Measurements from ENCODE around the gene LASP1NB.
"Not testable (repeated sequence)": the region's sequence is repeated elsewhere in the genome, so short reads cannot be mapped to it uniquely, and the experiment has no call there.

LASP1NB gene

GRCh38 chr17:38918916-38919315 lies 6.5 kb upstream of the LASP1NB start:
- no peak for DNase-seq

DNA sequence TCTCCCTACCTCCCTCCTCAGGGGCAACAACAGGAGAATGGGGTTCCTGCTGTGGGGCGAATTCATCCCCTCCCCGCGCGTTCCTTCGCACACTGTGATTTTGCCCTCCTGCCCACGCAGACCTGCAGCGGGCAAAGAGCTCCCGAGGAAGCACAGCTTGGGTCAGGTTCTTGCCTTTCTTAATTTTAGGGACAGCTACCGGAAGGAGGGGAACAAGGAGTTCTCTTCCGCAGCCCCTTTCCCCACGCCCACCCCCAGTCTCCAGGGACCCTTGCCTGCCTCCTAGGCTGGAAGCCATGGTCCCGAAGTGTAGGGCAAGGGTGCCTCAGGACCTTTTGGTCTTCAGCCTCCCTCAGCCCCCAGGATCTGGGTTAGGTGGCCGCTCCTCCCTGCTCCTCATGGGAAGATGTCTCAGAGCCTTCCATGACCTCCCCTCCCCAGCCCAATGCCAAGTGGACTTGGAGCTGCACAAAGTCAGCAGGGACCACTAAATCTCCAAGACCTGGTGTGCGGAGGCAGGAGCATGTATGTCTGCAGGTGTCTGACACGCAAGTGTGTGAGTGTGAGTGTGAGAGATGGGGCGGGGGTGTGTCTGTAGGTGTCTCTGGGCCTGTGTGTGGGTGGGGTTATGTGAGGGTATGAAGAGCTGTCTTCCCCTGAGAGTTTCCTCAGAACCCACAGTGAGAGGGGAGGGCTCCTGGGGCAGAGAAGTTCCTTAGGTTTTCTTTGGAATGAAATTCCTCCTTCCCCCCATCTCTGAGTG lies 5.9 kb upstream of the LASP1NB start:
- DNase-seq = no peak

DNA sequence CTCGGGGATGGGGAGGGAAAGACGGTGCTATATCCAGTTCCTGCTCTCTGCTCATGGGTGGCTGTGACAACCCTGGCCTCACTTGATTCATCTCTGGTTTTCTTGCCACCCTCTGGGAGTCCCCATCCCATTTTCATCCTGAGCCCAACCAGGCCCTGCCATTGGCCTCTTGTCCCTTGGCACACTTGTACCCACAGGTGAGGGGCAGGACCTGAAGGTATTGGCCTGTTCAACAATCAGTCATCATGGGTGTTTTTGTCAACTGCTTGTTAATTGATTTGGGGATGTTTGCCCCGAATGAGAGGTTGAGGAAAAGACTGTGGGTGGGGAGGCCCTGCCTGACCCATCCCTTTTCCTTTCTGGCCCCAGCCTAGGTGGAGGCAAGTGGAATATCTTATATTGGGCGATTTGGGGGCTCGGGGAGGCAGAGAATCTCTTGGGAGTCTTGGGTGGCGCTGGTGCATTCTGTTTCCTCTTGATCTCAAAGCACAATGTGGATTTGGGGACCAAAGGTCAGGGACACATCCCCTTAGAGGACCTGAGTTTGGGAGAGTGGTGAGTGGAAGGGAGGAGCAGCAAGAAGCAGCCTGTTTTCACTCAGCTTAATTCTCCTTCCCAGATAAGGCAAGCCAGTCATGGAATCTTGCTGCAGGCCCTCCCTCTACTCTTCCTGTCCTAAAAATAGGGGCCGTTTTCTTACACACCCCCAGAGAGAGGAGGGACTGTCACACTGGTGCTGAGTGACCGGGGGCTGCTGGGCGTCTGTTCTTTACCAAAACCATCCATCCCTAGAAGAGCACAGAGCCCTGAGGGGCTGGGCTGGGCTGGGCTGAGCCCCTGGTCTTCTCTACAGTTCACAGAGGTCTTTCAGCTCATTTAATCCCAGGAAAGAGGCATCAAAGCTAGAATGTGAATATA lies 4.8 kb upstream of the LASP1NB start:
- no peak for DNase-seq

GRCh38 chr17:38921756-38922411 lies 3.5 kb upstream of the LASP1NB start:
- DNase-seq = no peak

DNA sequence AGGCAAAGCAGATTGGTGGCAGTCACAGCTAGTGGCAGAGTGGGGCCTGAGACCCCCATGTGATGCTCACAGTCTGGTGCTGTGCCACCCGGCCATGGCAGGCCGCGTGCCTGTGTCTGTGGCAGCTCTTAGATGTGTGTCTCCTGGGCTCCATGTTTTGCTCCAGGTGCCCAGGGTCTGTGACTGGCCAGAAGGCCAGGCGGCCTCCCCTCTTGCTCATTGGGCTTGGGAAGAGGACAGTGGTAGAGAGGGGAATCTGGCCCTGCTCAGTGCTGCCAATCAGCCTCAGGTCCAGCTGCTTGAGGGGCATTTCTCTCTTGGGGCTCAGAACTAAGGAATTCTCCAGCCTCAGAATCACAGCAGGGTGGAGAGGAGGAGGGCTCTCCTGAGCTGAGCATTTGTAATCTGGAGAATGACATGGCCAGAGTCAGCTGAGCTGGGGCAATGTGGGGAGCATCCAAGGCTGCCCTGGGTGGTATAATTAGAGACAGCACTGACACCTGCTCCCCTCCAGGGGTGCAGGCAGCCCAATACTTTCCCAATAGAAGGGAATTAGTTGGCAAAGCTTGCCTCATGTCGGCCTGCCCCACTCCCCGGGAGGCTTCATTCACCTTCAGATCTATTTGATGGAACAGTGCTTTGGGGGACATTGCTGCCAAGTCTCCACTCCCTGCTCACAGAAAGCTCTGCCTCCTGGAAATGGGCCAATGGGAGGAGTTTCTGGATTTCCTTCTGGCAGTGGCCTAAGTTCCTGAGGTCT lies 2.7 kb upstream of the LASP1NB start:
- DNase-seq = no peak

GRCh38 chr17:38926293-38927070 lies 1.1 kb downstream of the LASP1NB start:
- DNase-seq = peak; percentile 12

- DNase-seq = not testable (repeated sequence)
These were observed 5.4 kb downstream of the LASP1NB start for GRCh38 chr17:38930782-38931181.

DNA sequence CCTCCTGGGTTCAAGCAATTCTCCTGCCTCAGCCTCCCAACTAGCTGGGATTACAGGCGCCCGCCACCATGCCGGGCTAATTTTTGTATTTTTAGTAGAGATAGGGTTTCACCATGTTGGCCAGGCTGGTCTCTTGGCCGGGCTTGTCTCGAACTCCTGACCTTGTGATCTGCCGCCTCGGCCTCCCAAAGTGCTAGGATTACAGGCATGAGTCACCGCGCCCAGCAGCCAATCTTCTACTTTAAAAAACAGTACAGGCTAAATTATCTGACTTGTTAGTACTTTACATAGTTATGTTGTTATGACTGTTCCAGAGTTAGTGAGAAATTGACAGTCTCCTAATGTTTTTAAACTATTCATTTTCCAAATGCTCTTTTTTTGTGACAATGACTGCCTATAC lies 8.5 kb downstream of the LASP1NB start:
- not testable (repeated sequence) for DNase-seq

- DNase-seq = no peak
These were observed 14.6 kb downstream of the LASP1NB start for GRCh38 chr17:38939987-38940386.

DNA sequence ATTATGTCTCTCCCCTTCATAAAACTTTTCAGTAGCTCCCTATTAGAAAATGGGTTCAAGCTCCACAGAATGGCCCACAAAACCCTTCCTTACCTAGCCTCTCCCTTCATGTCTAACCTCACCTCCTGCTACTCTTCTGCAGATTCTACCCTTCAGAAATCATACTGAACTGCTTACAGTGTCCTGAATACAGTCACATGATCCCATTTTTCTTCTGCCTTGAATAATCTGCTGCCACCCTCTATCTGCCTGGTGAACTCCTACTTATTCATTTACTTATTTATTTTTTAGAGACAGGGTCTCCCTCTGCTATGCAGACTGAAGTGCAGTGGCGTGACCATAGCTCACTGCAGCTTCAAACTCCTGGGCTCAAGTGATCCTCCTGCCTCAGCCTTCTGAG lies 15.0 kb downstream of the LASP1NB start:
- DNase-seq = no peak

DNA sequence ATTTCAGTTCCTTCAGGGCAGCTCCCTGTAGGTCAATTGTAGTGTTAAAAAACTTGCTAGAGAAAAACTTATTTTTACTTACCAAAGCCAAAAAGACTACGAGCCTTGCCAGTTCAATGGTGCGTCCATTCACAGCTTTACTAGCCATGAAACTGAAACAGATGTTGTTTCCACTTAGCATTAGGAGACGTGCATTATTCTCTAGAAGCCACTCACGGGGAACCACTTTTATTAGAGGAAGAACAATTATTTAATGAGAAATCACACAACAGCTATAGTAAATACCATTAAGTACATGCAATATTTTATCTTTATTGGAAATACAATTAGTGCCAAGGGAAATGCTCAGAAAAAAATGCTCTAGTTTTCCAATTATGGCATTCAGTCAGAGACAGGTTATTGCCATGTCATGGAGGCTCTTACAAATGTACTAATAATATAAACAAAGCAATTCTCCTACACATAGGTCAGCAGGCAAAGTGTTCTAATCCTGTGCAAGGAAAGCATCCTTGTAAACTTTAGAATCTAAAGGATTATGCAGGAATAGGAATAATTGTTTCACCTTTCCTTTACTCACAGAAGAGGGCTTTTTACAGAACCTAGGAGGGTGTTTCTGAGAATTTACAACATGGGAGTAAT lies 17.4 kb downstream of the LASP1NB start:
- DNase-seq = no peak

- no peak for DNase-seq
These were observed 18.2 kb downstream of the LASP1NB start for GRCh38 chr17:38943607-38944006.

DNA sequence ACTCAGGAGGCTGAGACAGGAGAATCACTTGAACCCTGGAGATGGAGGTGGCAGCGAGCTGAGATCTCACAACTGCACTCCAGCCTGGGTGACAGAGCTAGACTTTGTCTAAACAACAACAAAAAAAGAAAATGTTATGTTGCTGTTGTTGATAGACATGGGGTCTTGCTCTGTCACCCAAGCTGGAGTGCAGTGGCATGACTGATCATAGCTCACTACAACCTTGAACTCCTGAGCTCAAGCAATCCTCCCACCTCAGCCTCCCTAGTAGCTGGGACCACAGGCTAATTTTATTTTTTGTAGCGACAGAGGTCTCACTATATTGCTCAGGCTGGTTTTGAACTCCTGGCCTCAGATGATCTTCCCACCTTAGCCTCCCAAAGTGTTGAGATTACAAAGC lies 21.8 kb downstream of the LASP1NB start:
- DNase-seq = no peak

DNA sequence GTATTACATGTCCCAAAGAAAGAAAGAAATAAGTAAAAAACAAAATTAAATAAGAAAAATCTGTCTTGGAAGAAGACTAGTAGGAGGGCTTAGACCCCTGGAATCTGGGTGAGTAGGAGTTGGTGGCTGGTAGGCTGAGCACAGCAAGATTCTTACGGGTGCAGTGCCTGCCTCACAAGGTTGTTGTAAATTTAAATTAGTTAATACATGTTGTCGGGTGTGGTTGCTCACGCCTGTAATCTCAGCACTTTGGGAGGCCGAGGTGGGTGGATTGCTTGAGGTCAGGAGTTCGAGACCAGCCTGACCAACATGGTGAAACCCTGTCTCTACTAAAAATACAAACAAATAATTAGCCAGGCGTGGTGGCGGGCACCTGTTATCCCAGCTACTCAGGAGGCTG lies 28.4 kb downstream of the LASP1NB start:
- not testable (repeated sequence) for DNase-seq

- no peak for DNase-seq
These were observed 32.9 kb downstream of the LASP1NB start for GRCh38 chr17:38958326-38958725.

GRCh38 chr17:38958756-38959155 lies 33.3 kb downstream of the LASP1NB start:
- no peak for DNase-seq

DNA sequence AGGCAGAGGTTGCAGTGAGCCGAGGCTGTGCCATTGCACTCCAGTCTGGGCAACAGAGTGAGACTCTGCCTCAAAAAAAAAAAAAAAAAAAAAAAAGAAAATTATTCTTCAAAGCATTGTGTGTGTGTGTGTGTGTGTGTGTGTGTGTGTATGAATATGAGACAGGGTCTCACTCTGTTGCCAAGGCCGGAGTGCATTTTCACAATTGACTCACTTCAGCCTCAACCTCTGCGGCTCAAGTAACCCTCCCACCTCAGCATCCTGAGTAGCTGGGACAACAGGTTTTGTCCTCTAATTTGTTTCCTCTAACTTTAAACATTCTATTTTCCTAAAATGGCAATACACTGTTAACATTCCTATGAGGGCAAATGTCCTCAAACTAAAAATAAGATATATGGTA lies 34.1 kb downstream of the LASP1NB start:
- DNase-seq = no peak

DNA sequence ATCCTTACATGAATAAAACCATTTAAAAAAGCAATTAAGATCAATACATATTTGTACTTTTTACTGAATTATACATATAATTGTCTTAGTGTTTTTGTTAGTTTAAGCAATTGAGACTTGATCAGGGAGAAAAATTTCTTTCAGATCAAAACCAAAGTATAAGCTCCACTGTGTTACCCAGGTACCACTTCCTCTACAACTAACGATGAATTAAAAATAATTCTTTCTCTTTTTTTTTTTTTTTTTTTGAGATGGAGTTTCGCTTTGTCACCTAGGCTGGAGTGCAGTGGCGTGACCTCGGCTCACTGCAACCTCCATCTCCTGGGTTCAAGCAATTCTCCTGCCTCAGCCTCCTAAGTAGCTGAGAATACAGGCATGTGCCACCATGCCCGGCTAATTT lies 35.0 kb downstream of the LASP1NB start:
- DNase-seq = no peak

GRCh38 chr17:38961413-38961812 lies 36.0 kb downstream of the LASP1NB start:
- peak; percentile 5 for DNase-seq

GRCh38 chr17:38967290-38967738 lies 41.9 kb downstream of the LASP1NB start, which contains the start of gene FBXO47:
Gene FBXO47, minus strand, starts transcription at chr17:38967403. Its CDS starts 4,378 bp downstream, at chr17:38963025.
- DNase-seq = peak; percentile 83

GRCh38 chr17:38969281-38969680 lies 43.9 kb downstream of the LASP1NB start:
- no peak for DNase-seq

Measured in CD4-positive, alpha-beta T cell treated with Interleukin-4 for 4 hours (primary cell).